C1 segment of cervical spinal cord (tissue), 14 donors: ENCODE data around the gene C13orf46.

Source experiments
- DNase-seq, 14 donors: peaks; one replicate each; lab custom pipeline; 2025; lab: John Stamatoyannopoulos, UW

C13orf46 gene

DNA sequence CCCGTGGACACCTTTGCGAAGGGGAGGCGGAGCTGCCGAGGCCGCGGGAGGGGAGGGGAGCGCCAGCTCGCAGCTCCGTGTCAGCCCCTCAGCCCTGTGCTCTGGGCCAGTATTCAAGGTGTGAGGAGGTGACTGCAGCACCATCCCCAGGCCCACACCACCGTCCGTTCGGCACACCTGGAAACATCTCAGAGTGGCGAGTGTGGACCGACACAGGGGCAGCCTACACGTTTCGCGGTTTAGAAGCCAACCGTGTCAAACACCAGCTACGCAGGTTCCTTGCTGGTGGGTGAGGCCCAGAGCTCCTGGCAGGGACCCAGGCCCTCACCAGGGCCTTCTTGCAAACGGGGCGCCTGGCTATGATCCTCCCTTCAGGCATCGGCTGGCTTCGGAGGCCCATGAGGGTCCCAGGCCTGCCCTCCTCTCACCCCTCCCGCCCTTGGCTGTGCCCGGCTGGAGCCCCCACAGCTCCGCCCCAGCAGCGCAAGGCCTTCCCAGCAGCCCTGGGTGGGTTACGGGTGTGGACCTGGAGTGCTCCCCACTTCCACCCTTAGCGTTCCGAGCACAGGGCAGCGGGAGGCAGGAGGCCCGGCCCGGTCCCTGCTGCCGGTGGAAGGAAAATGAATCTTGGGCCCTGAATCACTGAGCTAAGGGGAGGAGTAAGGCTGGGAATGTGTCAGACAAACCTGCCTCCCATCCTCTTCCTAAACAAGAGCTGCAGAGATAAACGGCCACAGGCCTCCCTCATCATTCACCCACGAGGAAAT lies 1.2 kb downstream of the C13orf46 start:
- no peak for DNase-seq

DNA sequence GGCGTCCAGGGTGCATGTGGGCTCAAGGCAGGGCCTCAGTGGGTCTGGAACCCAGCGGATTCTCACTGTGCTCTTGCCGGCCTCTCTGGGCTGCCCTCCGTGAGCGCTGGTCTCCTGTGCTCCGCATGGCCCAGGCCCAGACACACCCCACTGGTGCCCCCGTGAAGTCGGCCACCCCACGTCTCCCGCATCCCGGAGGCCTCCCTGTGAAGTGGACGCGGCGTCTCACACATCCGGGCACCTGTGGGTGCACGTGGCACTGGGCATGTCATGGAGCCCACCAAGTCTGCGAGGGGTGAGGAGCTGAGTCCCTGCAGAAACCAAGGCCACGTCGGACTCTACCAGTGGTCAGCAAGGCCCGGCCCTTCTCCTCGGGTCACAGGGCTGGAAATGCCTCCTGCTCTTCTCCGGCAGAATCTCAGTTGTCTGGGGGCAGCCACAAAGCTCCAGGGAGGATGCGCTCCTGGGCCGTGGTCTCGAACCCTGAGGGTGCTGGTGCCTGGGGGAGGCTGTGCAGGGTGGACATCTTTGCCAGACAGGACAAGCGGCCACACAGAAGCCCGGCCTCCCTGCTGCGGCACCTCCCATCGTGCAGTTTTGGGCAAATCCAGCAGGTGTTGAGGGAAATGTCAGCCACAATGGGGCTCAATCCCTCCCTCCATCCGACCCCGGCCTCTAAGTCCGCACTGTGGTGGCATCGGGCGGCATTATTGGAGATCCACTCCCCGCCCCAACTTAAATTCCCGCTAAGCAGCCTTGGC lies 2.2 kb downstream of the C13orf46 start:
- no peak for DNase-seq

DNA sequence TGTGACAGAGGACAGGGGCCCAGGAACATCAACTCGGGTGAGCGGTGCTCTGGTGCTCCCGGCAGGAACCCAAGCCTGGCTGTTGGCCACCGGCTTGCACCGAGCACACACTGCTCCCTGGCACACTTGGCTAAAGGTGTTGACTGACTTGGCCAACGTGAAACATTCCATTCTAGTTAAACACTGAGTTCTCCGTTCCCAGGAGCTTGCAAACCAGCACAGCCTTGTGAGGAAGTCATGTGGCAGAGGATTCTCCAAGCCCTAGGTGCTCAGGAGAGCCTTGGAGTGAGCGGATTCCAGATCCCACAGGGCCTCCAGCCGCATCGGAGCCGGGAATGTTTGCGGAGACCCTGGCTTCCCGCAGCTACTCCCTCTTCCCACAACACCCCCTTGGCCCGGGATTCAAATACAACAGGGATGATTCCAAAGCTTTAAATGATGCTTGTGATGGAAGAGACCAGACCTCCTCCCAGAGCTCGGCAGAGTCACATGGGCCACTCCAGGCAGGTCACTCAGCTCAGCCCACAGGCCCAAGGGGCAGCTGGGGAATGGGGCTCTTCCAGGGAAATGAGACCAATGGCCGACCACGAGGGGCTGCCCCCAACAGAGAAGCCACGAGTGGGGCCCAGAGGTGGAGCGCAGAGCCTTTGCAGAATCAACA lies 2.9 kb downstream of the C13orf46 start:
- DNase-seq: peak in 1 of 14 donors; percentile 47

DNA sequence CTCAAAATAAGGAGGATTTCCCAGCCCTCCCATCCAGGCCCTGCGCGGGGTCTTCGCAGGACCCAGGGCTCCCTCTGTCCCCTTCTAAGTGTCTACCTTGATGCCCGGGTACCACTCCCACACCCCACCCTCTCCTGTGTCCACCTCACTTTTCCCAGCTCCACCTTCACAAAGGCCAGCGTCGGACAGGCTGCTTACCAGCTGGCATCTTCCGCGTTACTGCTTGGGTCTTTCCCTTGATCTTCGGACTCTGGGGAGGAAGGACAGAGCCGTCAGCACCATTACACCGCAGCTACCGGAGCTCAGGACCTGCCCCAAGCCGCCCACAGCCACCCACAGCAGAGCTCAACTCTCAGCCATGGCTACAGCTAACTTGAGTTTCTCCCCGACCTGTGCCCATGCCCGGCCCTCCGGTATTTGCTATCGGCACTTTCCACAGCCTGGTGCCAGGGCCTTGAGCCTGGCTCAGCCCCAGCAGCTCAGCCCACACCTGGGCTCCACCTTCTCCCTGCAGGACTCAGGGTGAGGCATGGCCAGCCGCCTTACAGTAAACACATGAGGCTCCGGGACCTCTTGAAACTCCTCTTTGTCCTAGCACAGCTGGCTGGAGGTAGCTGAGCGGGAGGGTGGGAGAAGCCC lies 3.8 kb downstream of the C13orf46 start:
- no peak for DNase-seq

DNA sequence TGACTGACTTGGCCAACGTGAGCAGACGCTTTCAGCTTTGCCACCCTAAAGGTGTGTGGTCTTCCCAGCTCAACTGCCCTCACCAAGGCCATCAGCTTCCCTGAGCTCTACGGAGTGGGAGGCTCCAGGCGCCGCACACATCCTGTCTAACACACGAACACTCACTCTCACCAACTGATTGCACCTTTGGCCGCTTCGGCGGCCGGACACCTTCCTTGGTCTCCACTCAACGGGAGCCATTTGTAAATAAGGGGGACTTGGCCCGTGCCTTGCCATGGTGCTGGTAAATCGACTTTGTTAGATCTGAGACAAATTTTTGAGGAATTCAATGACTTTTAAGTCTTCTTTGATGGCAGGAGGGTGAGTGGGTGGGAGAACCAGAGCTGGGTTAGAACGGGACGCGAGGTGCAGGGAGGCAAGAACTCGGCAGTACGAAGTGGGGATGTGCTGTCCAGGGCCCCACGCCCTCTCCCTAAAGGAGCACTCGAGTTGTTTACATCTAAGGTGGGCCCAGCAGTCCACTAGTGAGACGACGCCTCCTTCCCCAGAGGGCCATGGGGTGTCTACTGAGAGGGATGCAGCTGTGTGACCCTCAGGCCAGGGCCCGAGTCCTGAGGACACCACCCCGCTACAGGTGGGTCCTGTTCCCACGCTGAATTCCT lies 4.4 kb downstream of the C13orf46 start:
- DNase-seq: no peak

DNA sequence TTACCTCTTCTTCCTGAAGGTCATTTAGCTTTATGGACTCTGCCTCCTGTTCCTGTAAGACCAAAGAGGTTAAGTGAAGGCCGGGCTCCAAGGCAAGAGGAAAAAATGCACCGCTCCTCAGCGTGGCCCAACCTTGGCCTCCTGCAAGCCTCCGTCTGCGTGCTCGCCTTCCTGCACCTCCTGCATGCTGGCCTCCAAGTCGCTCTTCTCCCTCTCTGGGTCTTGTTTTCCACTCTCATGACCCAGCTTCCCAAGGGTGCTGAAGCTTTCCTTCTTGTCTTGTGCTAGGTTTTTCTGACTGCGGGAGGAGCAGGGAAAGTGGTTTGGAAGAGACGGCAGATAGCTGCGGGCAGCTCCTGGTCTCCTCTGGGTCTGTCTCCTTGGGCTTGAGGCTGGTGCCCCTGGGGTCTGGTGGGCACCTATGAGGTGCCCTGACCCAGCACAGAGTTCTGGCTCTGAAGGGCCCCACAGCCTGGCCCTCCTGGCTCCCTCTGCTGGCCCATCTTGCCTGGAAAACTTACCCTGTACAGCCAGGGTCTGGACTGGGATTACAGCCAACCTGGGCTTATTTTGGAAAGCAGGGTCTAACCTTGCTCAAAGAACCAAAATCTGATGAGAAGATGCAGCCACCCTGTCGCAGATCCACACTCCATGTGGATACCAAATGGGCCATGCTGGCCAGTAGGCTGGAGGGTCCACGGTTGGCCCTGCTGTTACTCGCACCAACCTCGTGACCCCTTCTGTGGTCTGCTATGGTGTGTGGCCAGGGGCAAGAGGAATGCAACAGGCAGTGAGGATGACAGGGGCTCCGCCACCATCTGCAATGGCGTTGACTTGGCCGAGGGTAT lies 5.2 kb downstream of the C13orf46 start:
- no peak for DNase-seq

DNA sequence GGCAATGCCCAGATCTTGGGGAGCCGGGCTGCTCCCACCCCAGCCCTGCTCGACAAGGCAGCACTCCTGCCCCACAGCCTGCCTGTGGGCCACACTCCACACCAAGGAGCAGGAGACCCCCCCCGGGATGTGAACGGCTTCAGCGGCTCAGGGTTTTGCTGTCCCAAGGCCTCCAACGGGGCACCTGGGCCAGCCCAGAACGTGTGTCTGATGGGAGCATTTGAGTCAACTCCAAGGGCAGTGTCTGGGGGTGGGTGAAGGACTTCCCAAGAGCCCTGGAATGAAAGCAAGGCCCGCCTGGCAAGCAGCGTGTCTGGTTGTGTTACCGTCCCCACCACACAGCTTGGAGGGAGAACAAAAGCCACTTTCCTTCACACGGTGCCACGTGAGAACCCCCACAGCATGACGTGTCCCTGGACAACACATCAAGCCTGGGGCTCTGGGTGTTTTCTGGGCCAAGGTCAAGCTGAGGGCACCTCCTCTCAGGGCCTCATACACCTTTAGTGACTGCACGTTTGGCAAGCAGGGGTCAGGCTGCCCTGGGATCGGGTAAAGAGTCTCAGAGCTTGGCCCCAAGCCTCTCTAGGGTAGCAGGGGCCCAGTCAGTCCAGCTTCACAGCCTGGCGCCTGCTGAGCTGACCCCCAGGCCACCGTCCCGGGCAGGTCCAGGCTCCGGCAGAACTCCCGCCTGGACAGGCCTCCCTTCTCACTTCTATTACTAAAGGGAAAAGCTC lies 6.0 kb downstream of the C13orf46 start:
- DNase-seq: no peak

DNA sequence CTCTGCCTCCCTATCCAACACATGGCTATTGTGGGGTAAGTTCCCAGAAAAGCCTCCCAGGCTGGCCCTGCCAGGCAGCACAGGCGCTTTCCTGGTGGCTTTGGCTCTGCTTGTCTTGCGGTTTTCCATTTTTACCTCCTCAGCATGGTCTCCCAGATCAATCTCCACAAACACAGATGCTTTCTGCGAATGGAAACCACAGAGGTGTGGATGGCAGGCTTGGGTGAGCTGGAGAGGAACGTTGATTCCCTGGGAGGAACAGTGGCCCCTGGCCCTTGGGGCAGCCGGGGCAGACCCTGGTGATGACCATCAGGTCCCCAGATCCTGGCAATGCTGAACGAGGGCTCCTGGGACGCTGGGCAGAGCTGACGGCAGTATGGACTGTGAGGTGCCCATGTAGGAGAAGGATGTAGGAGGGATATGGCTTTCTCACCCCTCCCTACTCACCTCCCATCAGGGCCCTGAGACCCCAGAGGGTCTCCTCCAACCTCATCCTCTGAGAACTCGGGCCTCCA lies 6.6 kb downstream of the C13orf46 start:
- DNase-seq: no peak

DNA sequence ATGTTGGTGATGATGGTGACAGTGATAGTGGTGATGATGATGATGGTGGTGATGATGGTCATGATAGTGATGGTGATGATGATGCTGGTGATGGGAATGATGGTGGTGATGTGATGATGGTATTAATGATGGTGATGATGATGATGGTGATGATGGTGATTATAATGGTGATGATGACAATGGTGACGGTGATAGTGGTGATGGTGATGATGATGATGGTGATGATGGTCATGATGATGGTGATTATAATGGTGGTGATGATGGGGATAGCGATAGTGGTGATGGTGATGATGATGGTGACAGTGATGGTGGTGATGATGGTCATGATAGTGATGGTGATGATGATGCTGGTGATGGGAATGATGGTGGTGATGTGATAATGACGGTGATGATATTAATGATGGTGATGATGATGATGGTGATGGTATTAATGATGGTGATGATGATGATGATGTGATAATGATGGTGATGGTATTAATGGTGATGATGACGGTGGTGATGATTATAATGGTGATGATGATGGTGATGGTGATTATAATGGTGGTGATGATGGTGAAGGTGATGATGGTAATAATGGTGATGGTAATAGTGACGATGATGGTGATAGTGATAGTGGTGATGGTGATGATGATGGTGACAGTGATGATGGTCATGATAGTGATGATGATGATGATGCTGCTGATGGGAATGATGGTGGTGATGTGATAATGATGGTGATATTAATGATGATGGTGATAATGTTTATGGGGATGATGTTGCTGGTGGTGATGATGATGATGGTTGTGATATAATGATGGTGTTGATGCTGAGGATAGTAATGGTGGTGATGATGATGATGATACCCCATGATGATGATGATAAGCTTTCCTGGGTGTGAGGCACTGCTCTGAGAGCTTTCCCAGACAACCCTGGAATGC lies 7.7 kb downstream of the C13orf46 start:
- DNase-seq: no peak

DNA sequence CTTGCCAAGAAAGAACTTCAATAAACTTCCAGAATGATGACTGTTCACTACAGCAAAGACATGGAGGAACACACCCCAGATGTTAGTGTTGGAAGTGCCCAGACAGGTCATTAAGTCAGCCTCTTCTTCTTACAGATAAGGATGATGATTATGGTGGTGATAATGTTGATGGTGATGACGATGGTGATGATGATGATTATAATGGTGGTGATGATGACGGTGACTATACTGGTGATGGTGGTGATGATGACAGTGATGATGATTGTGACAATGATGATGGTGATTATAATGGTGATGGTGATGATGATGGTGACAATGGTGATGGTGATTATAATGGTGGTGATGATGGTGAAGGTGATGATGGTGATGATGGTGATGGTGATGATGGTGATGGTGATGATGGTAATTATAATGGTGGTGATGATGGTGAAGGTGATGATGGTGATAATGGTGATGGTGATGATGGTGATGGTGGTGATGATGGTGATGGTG lies 8.4 kb downstream of the C13orf46 start:
- DNase-seq: no peak

DNA sequence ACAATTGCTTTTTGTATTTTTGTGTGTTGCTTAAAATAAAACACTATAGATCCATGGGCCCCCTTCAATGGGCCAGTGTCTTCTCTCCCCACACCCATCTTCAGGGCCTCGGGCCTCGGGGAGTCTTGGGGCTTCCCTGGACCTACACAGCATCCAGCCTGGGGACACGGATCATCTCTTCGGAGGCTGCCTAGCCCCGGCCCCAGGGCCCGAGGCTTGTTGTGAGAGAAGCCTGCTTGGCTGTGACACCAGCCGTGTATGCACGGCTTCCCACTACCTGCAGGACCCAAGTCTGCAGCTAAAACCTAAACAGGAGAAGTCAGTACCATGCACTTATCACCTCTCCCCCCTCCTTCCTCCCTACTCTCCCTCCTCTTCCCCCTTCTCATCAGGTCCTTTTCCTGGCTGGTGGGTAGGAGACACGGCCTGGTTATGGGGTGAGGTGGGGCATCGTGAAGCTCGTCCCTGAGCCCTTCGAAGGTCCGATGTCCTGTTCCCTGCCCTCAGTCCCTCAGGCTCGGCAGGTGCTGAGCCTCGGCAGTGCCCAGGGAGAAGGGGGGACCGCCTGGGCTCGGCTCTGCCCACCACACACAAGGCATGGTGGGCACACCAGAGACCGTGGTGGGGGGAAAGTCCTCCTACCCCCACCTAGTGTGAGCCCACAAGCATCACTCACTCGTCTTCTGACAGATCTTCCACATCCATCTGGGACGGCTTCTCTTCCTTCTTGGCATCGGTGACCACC lies 9.5 kb downstream of the C13orf46 start:
- DNase-seq: no peak

DNA sequence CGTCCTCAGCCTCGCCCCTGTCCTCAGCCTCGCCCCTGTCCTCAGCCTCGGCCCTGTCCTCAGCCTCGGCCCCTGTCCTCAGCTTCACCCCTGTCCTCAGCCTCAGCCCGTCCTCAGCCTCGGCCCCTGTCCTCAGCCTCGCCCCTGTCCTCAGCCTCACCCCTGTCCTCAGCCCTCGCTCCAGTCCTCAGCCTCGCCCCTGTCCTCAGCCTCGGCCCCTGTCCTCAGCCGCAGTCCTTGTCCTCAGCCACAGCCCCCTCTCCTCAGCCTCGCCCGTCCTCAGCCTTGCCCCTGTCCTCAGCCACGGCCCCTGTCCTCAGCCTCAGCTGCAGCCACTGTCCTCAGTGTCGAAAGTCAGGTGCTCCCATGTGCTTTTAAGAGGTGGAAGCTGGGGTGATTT lies 10.5 kb downstream of the C13orf46 start:
- DNase-seq: no peak

DNA sequence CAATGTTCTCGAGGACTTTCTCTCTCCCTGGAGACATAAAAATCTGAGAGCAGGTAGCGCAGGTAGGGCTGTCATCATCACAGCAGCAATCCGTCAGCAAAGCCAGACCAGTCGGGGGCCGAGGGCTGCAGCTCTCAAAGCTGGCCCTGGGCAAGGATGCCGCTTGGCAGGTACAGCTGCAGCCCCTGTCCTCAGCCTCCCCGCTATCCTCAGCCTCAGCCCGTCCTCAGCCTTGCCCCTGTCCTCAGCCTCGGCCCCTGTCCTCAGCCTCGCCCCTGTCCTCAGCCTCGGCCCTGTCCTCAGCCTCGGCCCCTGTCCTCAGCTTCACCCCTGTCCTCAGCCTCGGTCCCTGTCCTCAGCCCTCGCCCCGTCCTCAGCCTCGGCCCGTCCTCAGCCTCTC lies 10.9 kb downstream of the C13orf46 start:
- no peak for DNase-seq

DNA sequence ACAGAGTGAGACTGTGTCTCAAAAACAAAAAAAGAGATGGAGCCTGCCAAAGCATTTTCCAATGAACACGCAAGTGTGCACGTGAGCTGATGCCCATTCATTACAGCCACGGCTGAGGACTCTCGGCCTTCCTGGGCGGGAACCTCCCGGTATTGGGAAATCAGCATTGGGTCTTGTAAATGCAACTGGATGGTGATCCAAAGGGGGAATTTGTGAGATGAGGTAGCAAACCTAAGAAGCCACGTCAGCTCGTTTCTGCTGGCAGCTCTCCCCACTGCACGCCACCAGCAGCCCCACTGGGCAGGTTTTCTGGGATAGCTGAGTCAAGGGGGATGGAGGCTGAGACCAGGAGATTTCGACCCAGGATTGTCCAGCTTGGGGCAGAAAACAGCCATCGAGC lies 11.5 kb downstream of the C13orf46 start:
- DNase-seq: no peak

DNA sequence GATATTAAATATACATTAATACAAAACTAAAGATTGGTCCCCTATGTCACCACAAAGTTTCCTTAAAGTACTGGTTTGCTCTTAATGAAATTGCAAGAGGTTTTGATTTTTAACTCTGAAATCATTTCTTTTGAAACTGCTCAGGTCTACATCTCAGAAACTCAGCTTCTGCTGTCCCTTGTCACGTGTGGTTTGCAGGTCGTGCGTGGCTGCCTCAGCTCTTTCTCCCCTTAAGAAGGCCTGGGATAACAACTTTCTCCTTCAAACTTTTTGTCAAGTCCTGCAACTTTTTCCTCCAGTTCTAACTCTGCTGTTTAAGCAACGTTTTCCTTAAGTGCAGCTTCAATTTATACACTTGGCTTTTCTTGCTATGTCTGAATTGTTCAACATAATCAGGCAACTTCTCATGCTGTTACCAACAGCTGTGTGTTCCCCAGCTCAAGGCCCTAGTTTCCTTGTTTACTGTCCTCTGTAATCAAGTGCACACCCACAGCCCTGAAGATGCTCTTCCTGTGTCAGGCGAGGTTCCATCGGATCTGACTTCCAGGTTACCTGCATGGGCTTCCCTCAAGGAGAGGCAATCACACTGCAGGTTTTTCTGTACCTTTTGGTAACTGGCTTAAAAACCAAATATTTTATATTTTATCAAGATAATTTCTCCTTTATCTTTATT lies 13.5 kb downstream of the C13orf46 start:
- DNase-seq: no peak

DNA sequence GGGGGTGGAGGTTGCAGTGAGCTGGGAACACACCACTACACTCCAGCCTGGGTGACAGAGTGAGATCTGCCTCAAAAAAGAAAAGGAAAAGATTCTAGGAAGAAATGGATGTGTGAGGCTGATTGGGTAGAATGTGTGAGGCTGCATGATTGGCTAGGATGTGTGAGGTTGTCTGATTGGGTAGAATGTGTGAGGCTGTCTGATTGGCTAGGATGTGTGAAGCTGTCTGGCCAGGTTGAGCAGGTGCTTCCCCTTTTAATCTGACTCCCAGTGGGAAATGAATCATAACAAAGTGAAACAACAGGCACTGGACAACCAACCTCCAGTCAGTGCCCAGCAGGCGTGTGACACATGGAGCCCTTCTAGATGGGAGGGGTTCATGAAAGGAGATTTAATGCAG lies 14.7 kb downstream of the C13orf46 start:
- no peak for DNase-seq

DNA sequence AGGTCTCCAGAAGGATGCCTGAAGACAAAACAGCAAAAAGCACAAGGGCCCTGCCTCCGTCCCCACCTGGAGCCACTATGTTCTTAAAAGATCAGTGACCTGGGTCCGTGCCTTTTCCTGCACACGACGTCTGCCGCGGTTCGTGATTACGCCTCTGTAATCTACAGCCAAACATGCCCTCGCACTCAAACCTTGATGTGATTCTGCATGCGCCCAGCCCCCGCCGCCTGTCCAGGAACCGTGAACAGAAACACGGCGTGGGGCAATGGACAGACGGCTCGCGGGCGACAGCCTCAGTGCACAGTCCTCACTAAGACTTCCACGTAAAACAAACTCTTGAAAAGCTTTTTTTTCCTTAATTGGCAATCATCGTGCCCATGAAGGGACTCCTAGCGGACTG lies 15.5 kb downstream of the C13orf46 start:
- no peak for DNase-seq
